SU-DHL-6 (cell line): ENCODE results near the gene ZFP36.

ENCODE experiments used
- EZH2phosphoT487 ChIP-seq: fragments of 200-600 bp; sonication (generic), shearing (Covaris generic); conservative IDR thresholded peaks from 2 replicates; pipeline ENCODE4 v1.6.1; 2018; ENCODE audit warnings: mild to moderate bottlenecking, antibody characterized with exemption, low read length, moderate library complexity, mixed read lengths
- TF ChIP-seq, protein P1 (sequence below): fragments of 200-600 bp; sonication (generic); IDR thresholded peaks from one replicate; pipeline ENCODE4 v1.5.1; 2017; ENCODE audit warnings: antibody characterized with exemption, mild to moderate bottlenecking, low read length, moderate library complexity; ENCODE audit not compliant: insufficient read depth, poor library complexity, severe bottlenecking

DNA sequence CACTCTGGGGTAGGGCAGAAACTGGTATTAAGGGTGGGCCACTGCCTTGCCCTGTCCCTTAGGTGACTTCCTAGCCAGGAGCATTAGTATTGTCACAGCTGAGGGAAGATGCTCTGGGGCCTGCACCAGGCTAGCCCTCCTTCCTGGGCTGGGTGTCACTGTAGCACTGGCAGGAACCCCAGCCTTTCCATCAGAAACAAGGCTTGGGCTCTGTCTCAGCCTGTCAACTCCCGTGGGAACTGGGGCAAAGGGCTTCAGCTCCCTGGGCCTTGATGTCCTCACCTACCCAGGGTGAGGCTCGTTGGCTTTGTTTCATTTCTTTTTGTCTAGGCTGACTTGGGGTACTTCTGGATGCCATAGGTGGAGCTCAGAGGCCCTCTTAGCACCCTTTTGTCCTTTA is 33.7 kb upstream of the ZFP36 start:
- TF ChIP-seq, protein P1, sequence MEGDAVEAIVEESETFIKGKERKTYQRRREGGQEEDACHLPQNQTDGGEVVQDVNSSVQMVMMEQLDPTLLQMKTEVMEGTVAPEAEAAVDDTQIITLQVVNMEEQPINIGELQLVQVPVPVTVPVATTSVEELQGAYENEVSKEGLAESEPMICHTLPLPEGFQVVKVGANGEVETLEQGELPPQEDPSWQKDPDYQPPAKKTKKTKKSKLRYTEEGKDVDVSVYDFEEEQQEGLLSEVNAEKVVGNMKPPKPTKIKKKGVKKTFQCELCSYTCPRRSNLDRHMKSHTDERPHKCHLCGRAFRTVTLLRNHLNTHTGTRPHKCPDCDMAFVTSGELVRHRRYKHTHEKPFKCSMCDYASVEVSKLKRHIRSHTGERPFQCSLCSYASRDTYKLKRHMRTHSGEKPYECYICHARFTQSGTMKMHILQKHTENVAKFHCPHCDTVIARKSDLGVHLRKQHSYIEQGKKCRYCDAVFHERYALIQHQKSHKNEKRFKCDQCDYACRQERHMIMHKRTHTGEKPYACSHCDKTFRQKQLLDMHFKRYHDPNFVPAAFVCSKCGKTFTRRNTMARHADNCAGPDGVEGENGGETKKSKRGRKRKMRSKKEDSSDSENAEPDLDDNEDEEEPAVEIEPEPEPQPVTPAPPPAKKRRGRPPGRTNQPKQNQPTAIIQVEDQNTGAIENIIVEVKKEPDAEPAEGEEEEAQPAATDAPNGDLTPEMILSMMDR, result no peak
- TF ChIP-seq EZH2phosphoT487, result no peak
